Mucosa of rectum (tissue), 2 donors: Measurements from ENCODE around the gene SLC9A9.

Experiments
- H3K27ac ChIP-seq, 2 donors: one replicate each; pipeline ENCODE4 v1.7.0; 2013; ENCODE audit warnings: inconsistent platforms in 2 of 2, low read depth in 2 of 2, low read length in 2 of 2
- H3K27me3 ChIP-seq, 2 donors: one replicate each; pipeline ENCODE4 v1.7.0; 2013; ENCODE audit warnings: low read length in 2 of 2; ENCODE audit not compliant: control insufficient read depth in 2 of 2, insufficient read depth in 2 of 2
- H3K36me3 ChIP-seq, 2 donors: one replicate each; pipeline ENCODE4 v1.7.0; 2013; ENCODE audit warnings: low read length in 2 of 2; ENCODE audit not compliant: control insufficient read depth in 2 of 2, insufficient read depth in 2 of 2
- H3K4me1 ChIP-seq, 2 donors: one replicate each; pipeline ENCODE4 v1.7.0; 2013; ENCODE audit warnings: low read length in 2 of 2, mild to moderate bottlenecking in 1 of 2; ENCODE audit not compliant: control insufficient read depth in 2 of 2, insufficient read depth in 2 of 2
- H3K4me3 ChIP-seq, 2 donors: one replicate each; pipeline ENCODE4 v1.7.0; 2013; ENCODE audit warnings: low read length in 2 of 2
- H3K9ac ChIP-seq, 2 donors: one replicate each; pipeline ENCODE4 v1.7.0; 2013; ENCODE audit warnings: low read length in 2 of 2, low read depth in 1 of 2, mild to moderate bottlenecking in 1 of 2
- H3K9me3 ChIP-seq, 2 donors: one replicate each; pipeline ENCODE4 v1.7.0; 2013; ENCODE audit warnings: low read length in 2 of 2; ENCODE audit not compliant: control insufficient read depth in 2 of 2
- donor health status: healthy.
- donor health status: Normal muscosa, but diverticular disease.

SLC9A9 gene

GRCh38 chr3:143769616-143770015, 78.7 kb downstream of the SLC9A9 start:
- Histone ChIP-seq H3K4me3 (no peak overlapping the region), H3K4me1 (no peaks in the 10 kb centered on the region), H3K9me3 (no peaks in the 10 kb centered on the region), H3K27me3 (no peaks in the 10 kb centered on the region), H3K27ac (no peak overlapping the region), H3K36me3 (no peaks in the 10 kb centered on the region), H3K9ac (no peak overlapping the region)

- no peaks in the 10 kb centered on the region for H3K27me3 ChIP-seq
Observed at GRCh38 chr3:143764840-143765239, 83.4 kb downstream of the SLC9A9 start.

DNA sequence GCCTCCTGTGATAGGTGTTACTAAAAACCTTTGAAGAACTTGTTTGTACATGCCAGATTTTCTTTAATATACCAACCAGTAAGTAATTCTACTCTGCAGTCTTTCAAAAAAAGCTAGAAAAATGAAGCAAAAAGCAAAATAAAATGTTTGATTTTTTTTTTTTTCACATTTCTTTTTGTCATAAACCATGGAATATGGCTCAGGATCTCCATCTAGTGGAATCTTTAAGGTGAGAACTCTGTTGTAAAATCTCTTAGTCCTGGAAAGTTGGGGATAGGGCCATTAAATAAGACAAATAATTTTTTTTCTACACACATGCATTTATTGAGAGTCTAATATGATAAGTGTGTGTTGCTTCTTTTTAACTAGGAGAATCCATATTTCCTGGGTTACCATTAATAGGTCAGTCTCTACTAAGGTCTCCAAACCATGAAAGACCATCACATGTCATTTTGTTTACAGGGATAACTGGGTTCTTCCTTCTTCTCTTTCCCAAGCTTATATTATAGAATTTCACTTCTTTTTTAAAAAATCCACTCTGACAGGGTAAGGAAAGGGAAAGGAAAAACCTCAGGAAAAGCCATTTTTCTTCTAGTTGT, 84.6 kb downstream of the SLC9A9 start:
- no peak overlapping the region for H3K4me3 ChIP-seq
- H3K9me3 ChIP-seq, result no peaks in the 10 kb centered on the region
- H3K9ac ChIP-seq, result no peak overlapping the region
- no peaks in the 10 kb centered on the region for H3K4me1 ChIP-seq
- no peak overlapping the region for H3K27ac ChIP-seq
- no peaks in the 10 kb centered on the region for H3K36me3 ChIP-seq
- no peaks in the 10 kb centered on the region for H3K27me3 ChIP-seq

More at GRCh38 chr3:143764840-143765239, 83.4 kb downstream of the SLC9A9 start:
- H3K9me3 ChIP-seq, result no peaks in the 10 kb centered on the region
- H3K9ac ChIP-seq, result no peak overlapping the region
- no peaks in the 10 kb centered on the region for H3K4me1 ChIP-seq
- no peak overlapping the region for H3K27ac ChIP-seq
- no peak overlapping the region for H3K4me3 ChIP-seq
- no peaks in the 10 kb centered on the region for H3K36me3 ChIP-seq

DNA sequence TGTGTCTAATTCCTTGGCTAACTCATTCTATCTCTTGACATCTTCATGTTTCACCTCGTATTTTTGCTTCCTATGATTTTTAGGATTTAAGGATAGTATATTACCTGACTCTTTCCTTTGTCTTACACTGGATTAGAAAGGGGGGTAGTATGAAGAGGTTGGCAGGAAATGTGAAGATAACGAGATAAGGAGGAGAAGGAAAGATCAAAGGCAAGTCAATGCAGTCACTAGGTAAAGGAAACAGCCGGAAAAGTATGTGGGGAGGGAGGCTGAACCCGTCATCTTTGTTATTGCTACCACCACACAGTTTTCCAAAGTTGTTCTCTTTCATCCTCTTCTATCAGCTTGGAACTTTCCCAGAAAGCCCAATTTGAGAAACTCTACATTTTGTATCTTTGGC, 90.6 kb downstream of the SLC9A9 start:
- H3K27me3 ChIP-seq, result no peaks in the 10 kb centered on the region
- H3K9ac ChIP-seq, result no peak overlapping the region
- no peak overlapping the region for H3K27ac ChIP-seq
- no peaks in the 10 kb centered on the region for H3K9me3 ChIP-seq
- H3K4me3 ChIP-seq, result no peak overlapping the region
- no peaks in the 10 kb centered on the region for H3K36me3 ChIP-seq
- H3K4me1 ChIP-seq, result no peaks in the 10 kb centered on the region

GRCh38 chr3:143755978-143756377, 92.3 kb downstream of the SLC9A9 start:
- Histone ChIP-seq H3K4me1 (no peaks in the 10 kb centered on the region), H3K36me3 (no peaks in the 10 kb centered on the region), H3K27me3 (no peaks in the 10 kb centered on the region), H3K9ac (no peak overlapping the region), H3K9me3 (no peaks in the 10 kb centered on the region), H3K27ac (no peak overlapping the region), H3K4me3 (no peak overlapping the region)

DNA sequence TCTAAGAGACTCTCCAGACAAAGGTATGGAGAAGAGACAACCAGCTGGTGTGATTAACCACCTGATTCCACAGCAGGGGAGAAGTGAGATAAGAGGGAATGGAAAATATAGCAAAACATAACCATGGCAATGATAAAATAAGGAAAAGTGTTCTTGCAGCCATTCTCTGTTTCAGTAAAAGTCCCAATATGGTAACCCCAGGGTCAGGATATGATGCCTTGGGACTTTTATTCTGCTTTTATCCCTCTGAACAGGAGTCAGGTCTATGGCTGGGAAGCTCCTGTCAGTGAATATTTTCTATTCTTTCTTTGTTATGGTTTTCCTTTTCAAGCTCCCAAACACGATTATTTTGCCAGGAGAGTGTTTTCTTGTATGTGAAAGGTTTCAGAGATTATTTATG, 94.2 kb downstream of the SLC9A9 start:
- Histone ChIP-seq H3K9ac (no peak overlapping the region), H3K36me3 (no peaks in the 10 kb centered on the region), H3K4me3 (no peak overlapping the region), H3K9me3 (no peaks in the 10 kb centered on the region), H3K27me3 (no peaks in the 10 kb centered on the region), H3K27ac (no peak overlapping the region), H3K4me1 (no peaks in the 10 kb centered on the region)

DNA sequence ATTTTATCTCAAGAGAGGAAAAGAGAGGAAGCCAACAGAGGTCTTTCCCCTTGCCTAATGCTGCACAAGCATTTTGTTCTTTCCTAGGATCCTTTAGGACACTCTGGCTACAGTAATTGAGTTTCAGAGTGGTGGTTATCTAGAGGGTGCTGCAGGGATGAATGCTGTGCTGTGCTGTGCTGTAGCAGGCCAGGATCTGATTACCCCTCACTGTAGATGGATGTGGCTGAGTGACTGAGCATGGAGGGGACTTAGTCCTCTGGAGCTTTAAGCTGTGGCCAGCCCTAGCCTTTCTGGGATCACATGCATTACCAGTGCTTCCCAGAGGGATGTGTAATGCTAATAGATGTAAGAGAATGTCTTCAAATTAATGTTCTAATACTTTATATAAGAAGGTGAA, 94.8 kb downstream of the SLC9A9 start:
- no peak overlapping the region for H3K4me3 ChIP-seq
- H3K9me3 ChIP-seq, result no peaks in the 10 kb centered on the region
- H3K27ac ChIP-seq, result no peak overlapping the region
- H3K36me3 ChIP-seq, result no peaks in the 10 kb centered on the region
- no peak overlapping the region for H3K9ac ChIP-seq
- no peaks in the 10 kb centered on the region for H3K4me1 ChIP-seq
- H3K27me3 ChIP-seq, result no peaks in the 10 kb centered on the region

DNA sequence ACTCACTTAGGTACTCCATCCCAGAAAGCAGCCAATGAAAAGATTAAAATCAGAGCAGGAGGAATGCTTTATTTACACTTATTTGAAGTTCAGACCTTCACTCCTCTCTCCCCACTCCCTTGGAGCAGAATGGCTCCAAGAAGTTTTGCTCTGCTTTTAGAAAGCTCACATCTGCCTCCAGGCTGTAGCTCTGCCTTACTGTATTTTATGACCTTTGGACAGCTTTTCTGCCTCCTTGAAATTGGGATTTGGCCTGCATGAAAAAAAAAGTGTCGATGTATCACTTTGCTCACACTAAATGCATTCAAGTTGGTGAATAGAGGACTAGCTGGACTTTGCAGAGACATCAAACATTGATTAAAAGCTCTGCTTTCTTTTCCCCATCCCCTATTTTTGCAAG, 95.3 kb downstream of the SLC9A9 start:
- Histone ChIP-seq H3K27me3 (no peaks in the 10 kb centered on the region), H3K9me3 (no peaks in the 10 kb centered on the region), H3K9ac (no peak overlapping the region), H3K4me3 (no peak overlapping the region), H3K36me3 (no peaks in the 10 kb centered on the region), H3K27ac (no peak overlapping the region), H3K4me1 (no peaks in the 10 kb centered on the region)

- H3K9me3 ChIP-seq, result no peaks in the 10 kb centered on the region
- H3K4me3 ChIP-seq, result no peak overlapping the region
- H3K27me3 ChIP-seq, result no peaks in the 10 kb centered on the region
- no peak overlapping the region for H3K9ac ChIP-seq
- H3K27ac ChIP-seq, result no peak overlapping the region
- no peaks in the 10 kb centered on the region for H3K36me3 ChIP-seq
- no peaks in the 10 kb centered on the region for H3K4me1 ChIP-seq
Observed at GRCh38 chr3:143751643-143752178, 96.6 kb downstream of the SLC9A9 start.

DNA sequence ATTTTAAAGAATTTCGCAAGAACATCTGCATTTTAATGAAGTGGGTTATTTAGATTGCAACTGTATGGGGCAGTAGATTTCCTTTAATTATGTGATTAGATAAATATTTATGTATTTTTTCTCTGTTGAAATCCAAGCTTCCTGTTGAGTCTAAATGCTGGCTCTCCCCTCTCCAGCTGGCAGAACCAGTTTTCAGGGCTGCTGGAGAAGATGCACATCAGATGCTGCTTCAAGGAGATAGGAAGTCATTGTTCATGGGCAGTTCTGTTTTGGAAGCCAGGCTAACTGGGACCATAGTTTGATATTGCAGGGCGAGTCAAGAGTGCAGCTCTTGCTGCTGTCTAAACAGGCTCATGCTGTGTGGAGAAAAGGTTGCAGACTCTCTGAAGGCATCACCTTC, 97.4 kb downstream of the SLC9A9 start:
- Histone ChIP-seq H3K4me1 (no peaks in the 10 kb centered on the region), H3K9ac (no peak overlapping the region), H3K27me3 (no peaks in the 10 kb centered on the region), H3K36me3 (no peaks in the 10 kb centered on the region), H3K27ac (no peak overlapping the region), H3K9me3 (no peaks in the 10 kb centered on the region), H3K4me3 (no peak overlapping the region)

- H3K36me3 ChIP-seq, result no peaks in the 10 kb centered on the region
- no peaks in the 10 kb centered on the region for H3K9me3 ChIP-seq
- no peak overlapping the region for H3K9ac ChIP-seq
- H3K4me3 ChIP-seq, result no peak overlapping the region
- H3K4me1 ChIP-seq, result no peaks in the 10 kb centered on the region
- no peak overlapping the region for H3K27ac ChIP-seq
- H3K27me3 ChIP-seq, result no peaks in the 10 kb centered on the region
Observed at GRCh38 chr3:143749926-143750325, 98.3 kb downstream of the SLC9A9 start.
